HG02973 (cell line): Measurements from ENCODE around the gene KPNB1.

Experiments
- ATAC-seq: cut with Tn5 transposase; IDR thresholded peaks from one replicate; pipeline ENCODE4 v1.9.1; 2021; ENCODE audit warnings: moderate library complexity; ENCODE audit not compliant: unreplicated experiment

The KPNB1 gene

GRCh38 chr17:47636273-47637030 lies 13.3 kb upstream of the KPNB1 start:
- no peak for ATAC-seq

DNA sequence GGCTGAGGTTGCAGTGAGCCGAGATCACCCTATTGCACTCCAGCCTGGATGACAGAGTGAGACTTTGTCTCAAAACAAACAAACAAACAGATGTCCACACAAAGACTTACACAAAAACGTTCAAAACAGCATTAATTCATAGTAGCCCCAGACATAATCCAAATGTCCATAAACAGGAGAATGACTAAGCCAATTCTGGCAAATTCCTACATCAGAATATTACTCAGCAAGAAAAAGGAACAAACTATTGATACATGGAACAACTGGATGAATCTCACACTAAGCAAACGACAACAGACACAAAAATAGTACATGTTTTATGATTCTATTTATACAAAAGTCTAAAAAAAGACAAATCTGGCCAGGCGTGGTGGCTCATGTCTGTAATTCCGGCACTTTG lies 10.8 kb upstream of the KPNB1 start:
- ATAC-seq, result no peak

- no peak for ATAC-seq
Measured at GRCh38 chr17:47640076-47640475, 9.6 kb upstream of the KPNB1 start.

DNA sequence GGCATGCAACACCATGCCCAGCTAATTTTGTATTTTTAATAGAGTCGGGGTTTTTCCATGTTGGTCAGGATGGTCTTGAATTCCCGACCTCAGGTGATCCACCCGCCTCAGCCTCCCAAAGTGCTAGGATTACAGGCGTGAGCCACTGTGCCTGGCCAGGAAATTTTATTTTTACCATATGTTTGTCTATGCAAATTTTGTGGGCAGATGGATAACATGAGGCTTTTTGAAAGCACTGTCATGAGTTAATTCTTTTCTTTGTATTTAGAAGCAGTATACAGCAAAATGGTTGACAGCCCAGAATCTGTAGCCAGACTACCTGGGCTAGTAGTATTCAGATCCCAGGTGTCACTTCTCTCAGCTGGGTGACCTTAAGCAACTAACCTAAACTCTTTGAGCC lies 8.5 kb upstream of the KPNB1 start:
- no peak for ATAC-seq

GRCh38 chr17:47643116-47643515 lies 6.6 kb upstream of the KPNB1 start:
- ATAC-seq, result no peak

DNA sequence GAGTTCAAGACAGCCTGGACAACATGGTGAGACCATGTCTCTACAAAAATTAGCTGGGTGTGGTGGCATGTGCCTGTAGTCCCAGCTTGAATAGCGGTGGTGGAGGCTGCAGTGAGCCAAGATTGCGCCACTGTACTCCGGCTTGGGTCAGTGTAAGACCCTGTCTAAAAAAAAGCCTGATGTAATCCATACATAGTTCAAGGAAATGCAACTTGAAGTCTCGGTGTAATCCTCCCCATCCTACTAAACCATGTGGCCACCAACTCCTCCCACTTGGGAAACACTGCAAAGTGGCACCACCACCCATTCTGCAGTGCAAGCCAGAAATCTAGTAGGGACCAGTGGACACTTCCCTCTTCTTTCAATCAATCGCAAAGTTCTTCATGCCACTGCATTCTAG lies 5.4 kb upstream of the KPNB1 start:
- ATAC-seq, result no peak

DNA sequence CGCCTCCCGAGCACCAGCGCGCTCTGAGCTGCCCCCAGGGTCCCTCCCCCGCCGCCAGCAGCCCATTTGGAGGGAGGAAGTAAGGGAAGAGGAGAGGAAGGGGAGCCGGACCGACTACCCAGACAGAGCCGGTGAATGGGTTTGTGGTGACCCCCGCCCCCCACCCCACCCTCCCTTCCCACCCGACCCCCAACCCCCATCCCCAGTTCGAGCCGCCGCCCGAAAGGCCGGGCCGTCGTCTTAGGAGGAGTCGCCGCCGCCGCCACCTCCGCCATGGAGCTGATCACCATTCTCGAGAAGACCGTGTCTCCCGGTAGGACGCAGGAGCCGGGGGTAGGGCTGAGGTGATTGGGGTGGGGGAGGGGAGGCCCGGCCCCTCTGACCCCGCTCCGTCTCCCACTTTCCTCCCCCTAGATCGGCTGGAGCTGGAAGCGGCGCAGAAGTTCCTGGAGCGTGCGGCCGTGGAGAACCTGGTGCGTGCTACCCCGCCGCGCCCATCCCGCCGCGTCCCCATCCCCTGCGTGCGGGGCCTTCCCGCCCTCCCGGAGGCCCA lies 329 bp downstream of the KPNB1 start:
- peak; percentile 5 for ATAC-seq

DNA sequence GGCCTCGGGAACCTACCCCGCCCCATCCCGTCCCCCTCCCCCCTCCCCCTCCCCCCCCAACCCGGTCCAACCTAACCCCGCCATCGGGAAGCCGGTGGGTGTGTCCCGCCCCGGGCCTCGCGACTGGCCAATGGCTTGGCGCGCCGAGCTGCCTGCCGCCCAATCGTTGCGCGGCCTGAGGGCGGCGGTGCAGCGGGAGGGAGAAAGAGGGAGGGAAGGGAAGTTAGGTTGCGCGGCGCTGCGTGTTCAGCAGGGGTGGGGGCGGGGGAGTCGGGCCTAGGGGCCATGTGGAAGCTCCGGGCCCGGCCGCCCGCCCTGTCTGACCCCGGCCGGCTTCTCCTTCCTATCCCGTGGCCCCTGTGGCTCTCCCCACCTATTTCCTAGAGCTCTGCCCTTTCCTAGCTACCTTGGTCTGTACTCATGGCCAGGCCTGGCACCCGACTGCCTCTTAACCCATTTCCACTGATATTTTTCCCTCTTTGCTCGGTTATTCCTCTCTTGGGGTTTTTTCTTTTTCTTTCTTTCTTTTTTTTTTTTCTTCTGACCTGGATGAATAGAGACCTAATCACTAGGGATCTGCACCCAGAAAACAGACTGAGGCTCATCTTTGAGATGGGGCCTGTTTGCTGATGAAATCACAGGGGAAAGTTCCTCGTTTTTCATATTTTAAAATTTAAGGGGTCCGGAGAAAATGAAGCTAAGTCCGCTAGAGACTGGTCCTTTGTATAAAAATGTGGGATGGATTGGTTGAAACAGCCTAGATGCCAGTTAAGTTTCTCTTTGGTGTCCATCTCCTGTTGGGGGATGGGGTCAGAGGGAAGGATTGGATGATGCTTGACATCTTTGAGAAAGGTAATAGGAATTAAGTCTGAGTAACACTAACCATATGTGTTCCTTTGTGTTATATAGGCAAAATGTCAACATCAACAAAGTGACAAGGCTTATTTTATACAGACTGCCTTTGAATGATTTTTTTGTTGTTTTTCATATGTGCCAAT lies 1.1 kb downstream of the KPNB1 start:
- peak; percentile 45 for ATAC-seq

DNA sequence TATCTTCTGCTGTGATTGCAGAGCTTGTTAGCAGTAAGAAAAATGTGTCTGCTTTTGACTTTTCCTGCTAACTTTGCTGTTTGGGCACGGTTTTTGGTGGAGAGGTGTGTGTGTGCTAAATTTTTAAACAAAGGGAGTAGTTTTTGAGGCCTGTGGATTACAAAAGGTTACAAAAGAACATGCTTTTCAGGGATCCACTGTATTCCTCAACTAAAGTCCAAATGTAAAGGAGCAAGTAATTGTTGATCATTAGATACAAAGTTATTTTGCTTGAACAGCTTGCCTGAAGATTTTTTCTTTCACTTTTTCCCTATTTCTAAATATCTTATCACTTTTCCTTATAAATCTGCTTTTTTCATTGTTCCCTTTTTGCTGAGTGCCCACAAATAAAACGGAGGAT lies 2.0 kb downstream of the KPNB1 start:
- no peak for ATAC-seq

DNA sequence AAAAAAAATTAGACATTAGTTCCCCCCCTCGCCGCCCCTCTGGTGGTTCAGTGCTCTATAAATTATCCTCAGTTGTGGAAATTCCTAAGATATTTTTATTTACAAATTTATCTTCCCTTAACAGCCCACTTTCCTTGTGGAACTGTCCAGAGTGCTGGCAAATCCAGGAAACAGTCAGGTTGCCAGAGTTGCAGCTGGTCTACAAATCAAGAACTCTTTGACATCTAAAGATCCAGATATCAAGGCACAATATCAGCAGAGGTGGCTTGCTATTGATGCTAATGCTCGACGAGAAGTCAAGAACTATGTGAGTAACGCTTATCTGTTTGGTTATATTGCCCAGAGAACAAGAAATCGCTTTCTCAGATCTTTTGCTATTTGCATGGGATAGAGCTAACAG lies 2.9 kb downstream of the KPNB1 start:
- ATAC-seq, result no peak

DNA sequence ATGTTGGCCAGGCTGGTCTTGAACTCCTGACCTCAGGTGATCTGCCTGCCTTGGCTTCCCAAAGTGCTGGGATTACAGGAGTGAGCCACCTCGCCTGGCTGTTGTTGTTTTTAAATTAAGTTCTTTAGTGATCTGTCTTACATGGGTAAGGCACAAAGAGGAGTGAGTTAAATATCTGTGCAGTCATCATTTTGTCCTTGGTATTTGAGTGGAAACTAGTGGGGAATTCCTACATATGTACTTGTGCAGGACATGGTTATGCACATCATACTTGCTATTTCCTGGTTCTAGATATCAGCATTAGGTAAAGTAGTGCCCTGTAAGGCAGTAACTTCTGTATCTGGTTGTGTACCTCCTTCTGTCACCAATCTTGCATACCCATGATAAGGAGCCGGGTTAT lies 3.7 kb downstream of the KPNB1 start:
- ATAC-seq, result no peak

DNA sequence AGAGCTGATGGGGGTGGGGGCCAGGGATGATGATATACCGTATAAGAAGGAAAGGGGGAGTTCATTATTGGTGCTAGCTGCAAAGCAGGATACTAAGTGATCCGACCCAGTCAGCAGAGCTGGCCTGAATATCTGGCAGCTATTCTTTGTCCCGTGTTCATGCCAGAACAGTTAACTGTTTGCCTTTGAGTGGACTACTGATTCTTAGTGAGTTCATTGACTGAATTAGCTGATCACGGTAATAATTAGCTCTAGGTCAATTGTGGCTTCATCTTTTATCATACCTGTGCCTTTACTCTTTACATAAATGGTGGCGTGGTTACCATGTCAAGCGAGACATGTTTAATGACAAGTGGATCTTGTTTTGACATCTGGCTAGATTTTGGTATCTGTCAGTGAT lies 5.3 kb downstream of the KPNB1 start:
- ATAC-seq, result no peak

DNA sequence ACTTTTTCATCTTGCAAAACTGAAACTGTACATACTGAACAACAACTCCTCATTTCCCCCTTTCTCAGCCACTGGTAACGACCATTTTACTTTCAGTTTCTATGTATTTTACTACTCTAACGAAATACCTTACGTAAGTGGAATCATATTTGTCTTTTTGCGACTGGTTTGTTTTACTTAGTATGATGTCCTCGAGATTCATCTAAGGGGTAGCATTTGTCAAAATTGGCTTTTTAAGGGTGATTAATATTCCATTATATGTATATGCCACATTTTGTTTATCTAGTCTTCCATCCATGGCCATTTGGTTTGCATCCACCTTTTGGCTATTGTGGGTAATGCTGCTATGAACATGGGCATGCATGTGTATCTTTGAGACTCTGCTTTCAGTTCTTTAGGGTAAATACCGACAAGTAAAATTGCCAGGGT lies 10.4 kb downstream of the KPNB1 start:
- peak; percentile 52 for ATAC-seq

DNA sequence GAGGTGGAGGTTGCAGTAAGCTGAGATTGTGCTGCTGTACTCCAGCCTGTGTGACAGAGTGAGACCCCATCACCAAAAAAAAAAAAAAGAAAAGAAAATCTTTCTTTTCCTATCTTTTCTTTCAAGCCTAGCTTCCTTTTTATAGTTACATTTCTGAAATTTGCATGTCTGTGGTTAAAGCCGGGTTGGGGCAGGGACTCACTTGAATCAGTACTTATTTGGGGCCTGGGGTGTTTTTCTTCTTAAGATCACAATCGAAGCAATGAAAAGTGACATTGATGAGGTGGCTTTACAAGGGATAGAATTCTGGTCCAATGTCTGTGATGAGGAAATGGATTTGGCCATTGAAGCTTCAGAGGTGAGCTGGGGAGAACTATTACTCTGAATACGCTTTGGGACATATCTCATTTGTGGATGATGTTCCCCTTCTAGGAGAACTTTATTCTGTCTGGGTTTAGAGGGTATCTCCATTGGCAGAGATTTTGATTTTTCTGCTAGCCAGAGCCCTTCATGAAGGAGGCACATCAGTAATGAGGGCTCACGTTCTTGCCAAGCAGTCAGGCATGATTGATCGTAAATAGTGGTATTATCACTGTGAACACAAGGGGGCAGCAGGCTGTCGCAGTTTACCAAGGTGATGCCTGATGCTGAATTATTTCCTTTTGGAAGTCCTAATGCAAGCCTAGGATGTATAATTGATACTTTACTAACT lies 14.3 kb downstream of the KPNB1 start:
- ATAC-seq, result peak; percentile 44

DNA sequence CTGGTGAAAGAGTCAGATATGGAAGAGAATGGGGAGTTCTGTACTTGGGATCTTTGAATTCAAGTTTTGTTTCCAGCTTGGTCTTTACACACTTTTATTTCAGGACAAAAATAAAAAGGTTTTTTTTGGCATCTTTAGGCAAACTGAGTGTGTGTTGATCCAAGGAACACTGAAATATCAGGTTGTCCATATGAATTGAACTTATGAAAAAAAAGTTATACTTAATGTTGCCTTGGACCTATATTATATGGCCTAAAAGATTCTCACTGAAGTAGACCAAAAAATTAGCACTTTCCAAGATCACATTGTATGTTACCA lies 14.9 kb downstream of the KPNB1 start:
- ATAC-seq, result no peak

GRCh38 chr17:47665655-47666054 lies 15.9 kb downstream of the KPNB1 start:
- ATAC-seq, result no peak

DNA sequence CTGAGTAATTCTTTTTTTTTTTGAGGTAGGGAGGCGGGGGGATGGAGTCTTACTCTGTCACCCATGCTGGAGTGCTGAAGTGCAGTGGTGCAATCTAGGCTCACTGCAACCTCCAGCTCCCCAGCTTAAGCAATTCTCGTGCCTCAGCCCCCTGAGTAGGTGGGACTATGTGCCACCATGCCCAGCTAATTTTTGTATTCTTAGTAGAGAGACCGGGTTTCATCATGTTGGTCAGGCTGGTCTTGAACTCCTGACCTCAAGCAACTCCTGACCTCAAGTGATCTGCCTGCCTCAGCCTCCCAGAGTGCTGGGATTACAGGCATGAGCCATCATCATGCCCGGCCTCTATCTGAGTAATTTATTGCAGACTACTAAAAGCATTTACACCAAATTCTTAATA lies 19.4 kb downstream of the KPNB1 start:
- no peak for ATAC-seq

GRCh38 chr17:47670064-47670463 lies 20.3 kb downstream of the KPNB1 start:
- ATAC-seq, result no peak

GRCh38 chr17:47674499-47674898 lies 24.8 kb downstream of the KPNB1 start:
- no peak for ATAC-seq

DNA sequence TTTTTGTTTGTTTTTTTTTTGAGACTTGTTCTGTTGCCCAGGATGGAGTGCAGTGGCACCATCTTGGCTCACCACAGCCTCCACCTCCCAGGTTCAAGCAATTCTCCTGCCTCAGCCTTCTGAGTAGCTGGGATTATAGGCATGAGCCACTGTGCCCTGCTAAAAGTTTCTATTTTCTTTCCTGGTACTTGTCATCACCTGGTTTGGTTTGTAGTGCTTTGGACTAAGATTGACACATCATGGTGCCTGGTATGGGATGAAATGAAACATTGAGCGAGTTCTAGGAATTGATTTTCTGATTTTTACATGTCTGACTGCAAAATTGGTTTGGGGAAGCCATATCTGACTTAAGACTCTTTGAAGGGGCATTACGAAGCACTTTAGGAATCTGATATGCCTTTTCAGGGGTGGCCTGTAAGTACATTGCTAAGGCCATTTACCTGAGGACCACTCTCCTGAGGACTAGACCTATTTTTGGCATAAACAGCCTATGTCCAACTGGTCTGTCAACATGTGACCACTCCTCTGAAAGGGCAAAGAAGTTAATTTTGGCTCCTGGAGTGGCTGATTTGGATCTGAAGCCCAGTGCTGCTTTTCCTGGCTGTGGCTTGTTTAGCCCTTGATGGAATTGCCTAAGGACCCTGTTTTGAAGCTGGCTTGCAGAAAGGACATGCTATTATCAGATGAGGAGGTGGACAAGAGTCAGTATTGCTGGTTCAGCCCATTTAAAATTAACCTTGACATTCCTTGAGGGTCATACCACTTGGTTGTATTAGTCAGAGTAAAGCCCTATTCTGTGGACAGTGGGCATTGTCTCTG lies 25.9 kb downstream of the KPNB1 start:
- no peak for ATAC-seq

- no peak for ATAC-seq
Measured at GRCh38 chr17:47676199-47676472, 26.4 kb downstream of the KPNB1 start.
